Activated naive CD8-positive, alpha-beta T cell (primary cell): ENCODE measurements around the gene EID3.

Source experiments
- H3K27ac Mint-ChIP-seq: one replicate; pipeline ENCODE4 v1.8.0; 2021; ENCODE audit warnings: mixed read lengths
- H3K27me3 Mint-ChIP-seq: one replicate; pipeline ENCODE4 v1.8.0; 2021; ENCODE audit warnings: mixed read lengths
- H3K36me3 Mint-ChIP-seq: one replicate; pipeline ENCODE4 v1.8.0; 2021; ENCODE audit warnings: mixed read lengths
- H3K4me1 Mint-ChIP-seq: one replicate; pipeline ENCODE4 v1.8.0; 2021; ENCODE audit warnings: low read depth, mixed read lengths
- H3K4me3 Mint-ChIP-seq: one replicate; pipeline ENCODE4 v1.8.0; 2021; ENCODE audit warnings: mild to moderate bottlenecking, mixed read lengths
- H3K9me3 Mint-ChIP-seq: one replicate; pipeline ENCODE4 v1.8.0; 2021; ENCODE audit warnings: low read depth, mixed read lengths

EID3 gene

GRCh38 chr12:104350211-104351056, 46.9 kb downstream of the EID3 start:
- Mint-ChIP-seq H3K27me3 (no peaks in the 10 kb centered on the region), H3K27ac (no peak overlapping the region), H3K4me3 (no peak overlapping the region), H3K4me1 (no peaks in the 10 kb centered on the region), H3K36me3 (peaks cover 10% of the 10 kb centered on the region), H3K9me3 (no peaks in the 10 kb centered on the region)

GRCh38 chr12:104351057-104351983, 47.8 kb downstream of the EID3 start:
- Mint-ChIP-seq H3K4me1 (no peaks in the 10 kb centered on the region), H3K9me3 (no peaks in the 10 kb centered on the region), H3K36me3 (peaks cover 10% of the 10 kb centered on the region), H3K27me3 (no peaks in the 10 kb centered on the region), H3K4me3 (no peak overlapping the region), H3K27ac (no peak overlapping the region)

GRCh38 chr12:104352106-104352713, 48.7 kb downstream of the EID3 start:
- Mint-ChIP-seq H3K4me1 (no peaks in the 10 kb centered on the region), H3K4me3 (no peak overlapping the region)

GRCh38 chr12:104353012-104353981, 49.8 kb downstream of the EID3 start:
- no peaks in the 10 kb centered on the region for H3K4me1 Mint-ChIP-seq
- H3K27me3 Mint-ChIP-seq, result no peaks in the 10 kb centered on the region
- H3K36me3 Mint-ChIP-seq, result peaks cover 7% of the 10 kb centered on the region
- no peak overlapping the region for H3K4me3 Mint-ChIP-seq
- no peaks in the 10 kb centered on the region for H3K9me3 Mint-ChIP-seq
- H3K27ac Mint-ChIP-seq, result no peak overlapping the region

More at GRCh38 chr12:104352106-104352713, 48.7 kb downstream of the EID3 start:
- H3K27ac Mint-ChIP-seq, result no peak overlapping the region
- H3K36me3 Mint-ChIP-seq, result peaks cover 9% of the 10 kb centered on the region
- H3K9me3 Mint-ChIP-seq, result no peaks in the 10 kb centered on the region
- H3K27me3 Mint-ChIP-seq, result no peaks in the 10 kb centered on the region

- peaks cover 5% of the 10 kb centered on the region for H3K36me3 Mint-ChIP-seq
- no peak overlapping the region for H3K27ac Mint-ChIP-seq
- no peaks in the 10 kb centered on the region for H3K4me1 Mint-ChIP-seq
- H3K4me3 Mint-ChIP-seq, result no peak overlapping the region
- H3K9me3 Mint-ChIP-seq, result no peaks in the 10 kb centered on the region
- H3K27me3 Mint-ChIP-seq, result no peaks in the 10 kb centered on the region
Measured at GRCh38 chr12:104354167-104354867, 50.8 kb downstream of the EID3 start.
